H1 (cell line): ENCODE results near the gene ELF4. TPM values are rescaled to one million over a fixed set of nuclear protein-coding genes. Genes with fewer than 3 reads are reported as not detected.

ENCODE experiments used
- CTCF ChIA-PET: fragments of 300-600 bp; sonication (Branson Sonifier 250); formaldehyde crosslinking; loops from one replicate; lab custom pipeline; 2021; ENCODE audit not compliant: partially characterized antibody; lab: Charles Lee
- POLR2A ChIA-PET: fragments of 300-600 bp; sonication (Branson Sonifier 250); formaldehyde crosslinking; loops from one replicate; lab custom pipeline; 2021; ENCODE audit warnings: inconsistent platforms; ENCODE audit not compliant: partially characterized antibody; lab: Charles Lee
- DNase-seq, 2 experiments: peaks; one replicate each; pipeline versions ENCODE4 v3.0.0 to v3.0.0-alpha.2; 2010 to 2022; ENCODE audit warnings: low spot score in 2 of 2, low read depth in 1 of 2, mixed read lengths in 1 of 2
- FAIRE-seq: peaks from 2 replicates; lab custom pipeline; 2011; peaks lifted over from hg19 to GRCh38; lab: Jason Lieb, UNC
- H2AFZ ChIP-seq: 2 replicates; pipeline ENCODE4 v1.8.1; 2012; ENCODE audit warnings: low read length, inconsistent platforms
- H2AK5ac ChIP-seq: 2 replicates; pipeline ENCODE4 v1.6.1; 2013; ENCODE audit warnings: low read depth, low read length
- H2BK120ac ChIP-seq: replicated peaks from 2 replicates; pipeline ENCODE3; 2013; ENCODE audit warnings: low read depth, low read length, inconsistent platforms
- H2BK12ac ChIP-seq: 2 replicates; pipeline ENCODE4 v1.6.1; 2013; ENCODE audit warnings: low read depth, low read length
- H2BK15ac ChIP-seq: 2 replicates; pipeline ENCODE4 v1.6.1; 2013; ENCODE audit warnings: low read length
- H2BK20ac ChIP-seq: 2 replicates; pipeline ENCODE4 v1.6.1; 2013; ENCODE audit warnings: low read length
- H2BK5ac ChIP-seq: 2 replicates; pipeline ENCODE4 v1.6.1; 2013; ENCODE audit warnings: low read depth, low read length
- H3K14ac ChIP-seq: 2 replicates; pipeline ENCODE4 v1.6.1; 2013; ENCODE audit warnings: inconsistent platforms; ENCODE audit not compliant: insufficient read length
- H3K18ac ChIP-seq: 2 replicates; pipeline ENCODE4 v1.6.1; 2013; ENCODE audit warnings: low read length; ENCODE audit errors: extremely low read depth
- H3K23ac ChIP-seq: 2 replicates; pipeline ENCODE4 v1.6.1; 2013; ENCODE audit warnings: inconsistent platforms; ENCODE audit not compliant: insufficient read length
- H3K23me2 ChIP-seq: 2 replicates; pipeline ENCODE4 v1.6.1; 2013; ENCODE audit warnings: low read depth, low read length
- H3K27ac ChIP-seq: 2 replicates; pipeline ENCODE4 v1.6.1; 2011; ENCODE audit warnings: low read depth, low read length, inconsistent platforms
- H3K27me3 ChIP-seq, 4 experiments: replicated peaks in 1 of 4; 1 replicate in 1 of 4; 2 replicates in 3 of 4; pipeline versions ENCODE4 v1.6.1 to v1.8.1; 2011 to 2013; ENCODE audit warnings: low read length in 3 of 4, mild to moderate bottlenecking in 3 of 4, inconsistent platforms in 2 of 4, mixed read lengths in 2 of 4, moderate library complexity in 1 of 4; ENCODE audit not compliant: control insufficient read depth in 3 of 4, insufficient read depth in 3 of 4; ENCODE audit errors: extremely low read depth in 1 of 4
- H3K36me3 ChIP-seq, 4 experiments: 2 replicates each; pipeline versions ENCODE4 v1.6.1 to v1.8.1; 2011 to 2013; ENCODE audit warnings: mild to moderate bottlenecking in 4 of 4, low read length in 3 of 4, moderate library complexity in 2 of 4, control low read depth in 1 of 4, inconsistent platforms in 1 of 4; ENCODE audit not compliant: insufficient read depth in 4 of 4, control insufficient read depth in 2 of 4
- H3K4ac ChIP-seq: replicated peaks from 2 replicates; pipeline ENCODE3; 2013; ENCODE audit warnings: low read length, low read depth, mixed read lengths, inconsistent platforms; ENCODE audit not compliant: insufficient read length
- H3K4me1 ChIP-seq, 4 experiments: replicated peaks in 1 of 4; 1 replicate in 1 of 4; 2 replicates in 3 of 4; pipeline versions ENCODE4 v1.6.1 to v1.8.1; 2011 to 2013; ENCODE audit warnings: low read length in 3 of 4, inconsistent platforms in 2 of 4, mixed read lengths in 1 of 4; ENCODE audit not compliant: insufficient read depth in 4 of 4, control insufficient read depth in 3 of 4
- H3K4me2 ChIP-seq, 2 experiments: 2 replicates each; pipeline versions ENCODE4 v1.6.1 to v1.8.1; 2011 to 2013; ENCODE audit warnings: low read depth in 2 of 2, low read length in 2 of 2, control low read depth in 1 of 2, inconsistent platforms in 1 of 2, mild to moderate bottlenecking in 1 of 2; ENCODE audit not compliant: insufficient read depth in 1 of 2
- H3K4me3 ChIP-seq, 4 experiments: fragments of 200-600, 300-600 bp in 1 of 4; sonication (generic), shearing (Covaris generic), sonication (Bioruptor Twin) in 1 of 4; 2 replicates each; pipeline versions ENCODE4 v1.5.1 to v1.8.1; 2011 to 2016; ENCODE audit warnings: low read length in 4 of 4, low read depth in 3 of 4, control low read depth in 2 of 4, inconsistent platforms in 2 of 4, mild to moderate bottlenecking in 2 of 4, mixed read lengths in 1 of 4, moderate library complexity in 1 of 4; ENCODE audit not compliant: insufficient read depth in 2 of 4; ENCODE audit errors: extremely low read depth in 1 of 4
- H3K56ac ChIP-seq: replicated peaks from 2 replicates; pipeline ENCODE3; 2013; ENCODE audit warnings: low read depth, mild to moderate bottlenecking, mixed read lengths, low read length, inconsistent platforms; ENCODE audit not compliant: insufficient read length
- H3K79me1 ChIP-seq: 2 replicates; pipeline ENCODE4 v1.6.1; 2013; ENCODE audit warnings: low read depth, low read length, control low read depth
- H3K79me2 ChIP-seq, 2 experiments: 2 replicates each; pipeline versions ENCODE4 v1.6.1 to v1.8.1; 2012 to 2013; ENCODE audit warnings: low read length in 2 of 2, mild to moderate bottlenecking in 2 of 2, inconsistent platforms in 1 of 2; ENCODE audit not compliant: insufficient read depth in 2 of 2, control insufficient read depth in 1 of 2
- H3K9ac ChIP-seq, 4 experiments: replicated peaks in 1 of 4; 1 replicate in 1 of 4; 2 replicates in 3 of 4; pipeline versions ENCODE4 v1.6.1 to v1.8.1; 2011 to 2013; ENCODE audit warnings: low read depth in 3 of 4, low read length in 3 of 4, control low read depth in 2 of 4, mild to moderate bottlenecking in 2 of 4, moderate library complexity in 2 of 4, inconsistent platforms in 1 of 4; ENCODE audit errors: extremely low read depth in 1 of 4
- H3K9me3 ChIP-seq, 2 experiments: 2 replicates each; pipeline versions ENCODE4 v1.6.1 to v1.8.1; 2012 to 2013; ENCODE audit warnings: mild to moderate bottlenecking in 2 of 2, moderate library complexity in 2 of 2, control low read depth in 1 of 2, inconsistent platforms in 1 of 2, low read depth in 1 of 2, low read length in 1 of 2, mixed read lengths in 1 of 2; ENCODE audit not compliant: insufficient read depth in 2 of 2
- H4K20me1 ChIP-seq, 2 experiments: replicated peaks in 1 of 2; 2 replicates each; pipeline versions ENCODE3 to v1.8.1; 2011 to 2013; ENCODE audit warnings: inconsistent platforms in 2 of 2, low read length in 2 of 2, mild to moderate bottlenecking in 1 of 2; ENCODE audit not compliant: insufficient read depth in 2 of 2, control insufficient read depth in 1 of 2
- H4K5ac ChIP-seq: 2 replicates; pipeline ENCODE4 v1.6.1; 2013; ENCODE audit warnings: low read length, low read depth, mixed read lengths, inconsistent platforms; ENCODE audit not compliant: insufficient read length
- H4K8ac ChIP-seq: 2 replicates; pipeline ENCODE4 v1.8.0; 2013; ENCODE audit warnings: mild to moderate bottlenecking, moderate library complexity, low read length, inconsistent platforms; ENCODE audit not compliant: insufficient read depth; ENCODE audit errors: extremely low read depth
- H4K91ac ChIP-seq: replicated peaks from 2 replicates; pipeline ENCODE3; 2013; ENCODE audit warnings: low read length, mixed read lengths, inconsistent platforms; ENCODE audit not compliant: insufficient read length
- BCL11A ChIP-seq, 2 experiments: IDR thresholded peaks; one replicate each; pipeline ENCODE4 v1.6.1; 2011; ENCODE audit warnings: low read depth in 2 of 2, low read length in 2 of 2, mild to moderate bottlenecking in 2 of 2
- BRCA1 ChIP-seq: IDR thresholded peaks from 2 replicates; pipeline ENCODE4 v1.6.1; 2012; ENCODE audit warnings: low read depth, low read length, improper control_type of control experiment
- CHD2 ChIP-seq: IDR thresholded peaks from 2 replicates; pipeline ENCODE4 v1.6.1; 2012; ENCODE audit warnings: low read length, improper control_type of control experiment
- CTBP2 ChIP-seq: IDR thresholded peaks from 2 replicates; pipeline ENCODE4 v1.7.0; 2011; ENCODE audit warnings: borderline replicate concordance, mild to moderate bottlenecking, moderate library complexity, mixed read lengths, low read length; ENCODE audit not compliant: insufficient read depth, insufficient read length
- EZH2 ChIP-seq: fragments of 200-600 bp; sonication (generic); IDR thresholded peaks from 2 replicates; pipeline ENCODE4 v1.7.1; 2012; ENCODE audit warnings: low read depth, mild to moderate bottlenecking, moderate library complexity, low read length, inconsistent platforms; ENCODE audit not compliant: severe bottlenecking
- HDAC2 ChIP-seq, 2 experiments: fragments of 300-600 bp in 1 of 2; sonication (generic) in 1 of 2; IDR thresholded peaks; 2 replicates each; pipeline ENCODE4 v1.6.1; 2011 to 2012; ENCODE audit warnings: low read depth in 2 of 2, low read length in 2 of 2, mild to moderate bottlenecking in 2 of 2, moderate library complexity in 2 of 2, borderline replicate concordance in 1 of 2, inconsistent platforms in 1 of 2
- MAX ChIP-seq: IDR thresholded peaks from 2 replicates; pipeline ENCODE4 v1.6.1; 2012; ENCODE audit warnings: inconsistent platforms
- POLR2AphosphoS5 ChIP-seq: IDR thresholded peaks from 2 replicates; pipeline ENCODE4 v1.6.1; 2011; ENCODE audit warnings: low read depth, low read length
- RFX5 ChIP-seq: IDR thresholded peaks from 2 replicates; pipeline ENCODE4 v1.6.1; 2011; ENCODE audit warnings: low read depth, low read length, improper control_type of control experiment, borderline replicate concordance
- SUZ12 ChIP-seq: fragments of 200-600 bp; sonication (generic); IDR thresholded peaks from 2 replicates; pipeline ENCODE4 v1.6.1; 2012; ENCODE audit warnings: mild to moderate bottlenecking, inconsistent platforms, low read length, moderate library complexity, mixed read lengths
- TCF12 ChIP-seq: IDR thresholded peaks from 2 replicates; pipeline ENCODE4 v1.6.1; 2011; ENCODE audit warnings: low read depth, mild to moderate bottlenecking, low read length
- WGBS, 2 experiments: shearing (Covaris generic) in 1 of 2; methylation state at CpG; one replicate each; pipeline versions ENCODE4 v1.1.6 to v1.1.7; 2013 to 2015; ENCODE audit warnings: low lambda C conversion rate in 2 of 2, mixed read lengths in 2 of 2, inconsistent platforms in 1 of 2, low coverage in 1 of 2, missing lambda C conversion rate in 1 of 2; ENCODE audit not compliant: insufficient replicate concordance in 2 of 2, insufficient coverage in 1 of 2, insufficient read length in 1 of 2; ENCODE audit errors: extremely low coverage in 1 of 2, missing lambda C conversion rate in 1 of 2; 5-methylcytosine and 5-hydroxymethylcytosine counted together
- polyA plus RNA-seq, 7 experiments: library from polyadenylated mRNA; depleted of rRNA in 3 of 7; stranded (reverse) in 5 of 7; unstranded in 2 of 7; fragments of >200 nt in 5 of 7; fragments of 200-250 nt in 2 of 7; gene quantifications; 1 replicate in 5 of 7; 2 replicates in 1 of 7; 4 replicates in 1 of 7; pipeline versions ENCODE4 v1.2.1 to v1.2.3, GENCODE V29; 2011 to 2013; ENCODE audit warnings: missing spikeins in 2 of 7, mixed read lengths in 2 of 7
- total RNA-seq: library from RNA; stranded (reverse); fragmentation: NEBNext Ultra II Directional; extraction: Animal tissue kit (Norgen Biotek cat#: 25700); gene quantifications from 2 replicates; pipeline ENCODE4 v1.2.1, GENCODE V29; 2021

The ELF4 gene
- total and polyA plus RNA-seq, 2 of the 8 experiments (the other 6 are each of a cell fraction or from before 2014, with no cell fraction given) = 1.8 to 2.0 TPM

DNA sequence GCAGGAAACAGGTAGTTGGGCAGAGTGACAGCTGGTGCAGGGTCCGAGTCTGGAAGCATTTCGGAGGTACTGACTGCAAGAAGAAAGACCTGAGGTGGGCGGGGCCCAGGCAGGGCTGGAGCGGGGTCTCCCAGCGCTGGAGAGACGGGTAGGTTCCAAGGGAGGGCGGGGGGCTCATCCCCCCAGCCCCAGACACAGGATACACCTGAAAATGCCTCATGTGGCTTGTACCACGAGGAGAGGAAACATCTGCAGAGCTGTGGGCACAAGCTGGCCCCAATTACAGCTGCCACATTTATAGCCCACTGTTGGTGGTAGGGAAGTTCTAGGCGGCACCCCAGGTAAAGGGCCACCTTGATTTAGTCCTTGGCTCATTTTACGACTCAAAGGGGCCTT is 38.0 kb downstream of the ELF4 start:
- Histone ChIP-seq H2BK20ac (no peak overlapping the region), H3K23ac (no peak overlapping the region), H3K18ac (no peak overlapping the region), H3K4me2 (no peak overlapping the region), H2AK5ac (no peak overlapping the region), H2AFZ (no peak overlapping the region), H2BK15ac (no peak overlapping the region), H2BK120ac (no peak overlapping the region), H3K4ac (no peak overlapping the region), H4K5ac (no peak overlapping the region), H3K9me3 (no peaks in the 10 kb centered on the region), H4K91ac (no peak overlapping the region), H2BK12ac (no peak overlapping the region), H3K56ac (no peak overlapping the region), H3K27me3 (no peaks in the 10 kb centered on the region), H4K8ac (no peak overlapping the region), H3K4me3 (no peak overlapping the region), H3K4me1 (no peaks in the 10 kb centered on the region), H3K79me2 (no peaks in the 10 kb centered on the region), H3K14ac (no peak overlapping the region), H4K20me1 (no peaks in the 10 kb centered on the region), H2BK5ac (no peak overlapping the region), H3K79me1 (no peaks in the 10 kb centered on the region), H3K27ac (no peak overlapping the region), H3K9ac (no peak overlapping the region), H3K36me3 (no peaks in the 10 kb centered on the region), H3K23me2 (no peaks in the 10 kb centered on the region)
- DNase-seq = no peak
- ChIA-PET CTCF (no interaction called here), POLR2A (no interaction called here)
- FAIRE-seq = no peak
- 90% methylated on average over 6 of the region's 10 CpGs; no CpG with 5 or more reads in 1 of the 2 experiments for WGBS, 2 experiments
- TF ChIP-seq TCF12 = no peak
- TF ChIP-seq CHD2 = no peak
- no peak for TF ChIP-seq BCL11A (IDR thresholded peaks at IDR 0.05; ENCODE audit: low read depth in 2 of 2, low read length in 2 of 2)
- TF ChIP-seq HDAC2 (IDR thresholded peaks at IDR 0.05; ENCODE audit: borderline replicate concordance in 1 of 2, low read depth in 2 of 2, low read length in 2 of 2) = no peak
- no peak for TF ChIP-seq SUZ12
- no peak for TF ChIP-seq POLR2AphosphoS5
- TF ChIP-seq BRCA1 = no peak
- TF ChIP-seq RFX5 = no peak
- no peak for TF ChIP-seq CTBP2
- TF ChIP-seq EZH2 = no peak
- no peak for TF ChIP-seq MAX
